Measurements from ENCODE around the gene TOX2. TPM values are rescaled to one million over a fixed set of nuclear protein-coding genes. Genes with fewer than 3 reads are reported as not detected.

The TOX2 gene
- total RNA-seq, 4 donors from 2014 or later: 0.40 to 3.0 (median 1.6) TPM

- no peak for TF ChIP-seq EP300 (IDR thresholded peaks at IDR 0.05)
- Histone ChIP-seq H3K4me1 (no peaks in the 10 kb centered on the region), H3K27me3 (peaks cover 26% of the 10 kb centered on the region), H3K27ac (no peak overlapping the region), H3K9me3 (no peaks in the 10 kb centered on the region), H3K36me3 (no peaks in the 10 kb centered on the region), H3K4me3 (no peak overlapping the region)
- WGBS: 73% methylated on average over 10 of the region's 10 CpGs
- DNase-seq (ENCODE audit: low spot score in 2 of 2): no peak
Measured at GRCh38 chr20:44011251-44011940, 96.7 kb downstream of the TOX2 start.

- H3K4me1 ChIP-seq: no peaks in the 10 kb centered on the region
- no peak overlapping the region for H3K27ac ChIP-seq
- H3K36me3 ChIP-seq: no peaks in the 10 kb centered on the region
- H3K27me3 ChIP-seq: peaks cover 37% of the 10 kb centered on the region
- no peaks in the 10 kb centered on the region for H3K9me3 ChIP-seq
- 89% methylated on average over 4 of the region's 4 CpGs for WGBS
- peak in 1 of 2 donors; percentile 34 for DNase-seq (ENCODE audit: low spot score in 2 of 2)
- H3K4me3 ChIP-seq: no peak overlapping the region
- TF ChIP-seq POLR2AphosphoS5 (IDR thresholded peaks at IDR 0.05): no peak
- TF ChIP-seq POLR2A (IDR thresholded peaks at IDR 0.05): no peak
- no peak for TF ChIP-seq EP300 (IDR thresholded peaks at IDR 0.05)
- no peak for TF ChIP-seq CTCF (IDR thresholded peaks at IDR 0.05)
Measured at GRCh38 chr20:44012466-44013226, 98.0 kb downstream of the TOX2 start.

- 33% methylated on average over 15 of the region's 17 CpGs for WGBS
- H3K27ac ChIP-seq: no peak overlapping the region
- no peaks in the 10 kb centered on the region for H3K4me1 ChIP-seq
- TF ChIP-seq POLR2AphosphoS5 (IDR thresholded peaks at IDR 0.05) (no peak), CTCF (IDR thresholded peaks at IDR 0.05) (no peak), POLR2A (IDR thresholded peaks at IDR 0.05) (no peak), EP300 (IDR thresholded peaks at IDR 0.05) (no peak)
- peak in 1 of 2 donors; percentile 74 for DNase-seq (ENCODE audit: low spot score in 2 of 2)
- peaks cover 52% of the 10 kb centered on the region for H3K27me3 ChIP-seq
- no peaks in the 10 kb centered on the region for H3K9me3 ChIP-seq
- no peaks in the 10 kb centered on the region for H3K36me3 ChIP-seq
- H3K4me3 ChIP-seq: no peak overlapping the region
Measured at GRCh38 chr20:44014807-44015732, 100.4 kb downstream of the TOX2 start.

GRCh38 chr20:44015733-44016103 lies 101.1 kb downstream of the TOX2 start:
- Histone ChIP-seq H3K36me3 (no peaks in the 10 kb centered on the region), H3K27me3 (peaks cover 57% of the 10 kb centered on the region), H3K4me1 (no peaks in the 10 kb centered on the region), H3K9me3 (no peaks in the 10 kb centered on the region), H3K27ac (no peak overlapping the region), H3K4me3 (no peak overlapping the region)
- WGBS: 60% methylated on average over 9 of the region's 9 CpGs
- no peak for DNase-seq (ENCODE audit: low spot score in 2 of 2)
- TF ChIP-seq POLR2AphosphoS5 (IDR thresholded peaks at IDR 0.05) (no peak), EP300 (IDR thresholded peaks at IDR 0.05) (no peak), POLR2A (IDR thresholded peaks at IDR 0.05) (no peak), CTCF (IDR thresholded peaks at IDR 0.05) (no peak)

GRCh38 chr20:44016525-44016924 lies 101.9 kb downstream of the TOX2 start:
- Histone ChIP-seq H3K36me3 (no peaks in the 10 kb centered on the region), H3K27ac (no peak overlapping the region), H3K4me3 (no peak overlapping the region), H3K27me3 (peaks cover 53% of the 10 kb centered on the region), H3K9me3 (no peaks in the 10 kb centered on the region), H3K4me1 (no peaks in the 10 kb centered on the region)
- WGBS: 74% methylated on average over 6 of the region's 6 CpGs
- TF ChIP-seq POLR2AphosphoS5 (IDR thresholded peaks at IDR 0.05) (no peak), POLR2A (IDR thresholded peaks at IDR 0.05) (no peak), CTCF (IDR thresholded peaks at IDR 0.05) (no peak), EP300 (IDR thresholded peaks at IDR 0.05) (no peak)
- no peak for DNase-seq (ENCODE audit: low spot score in 2 of 2)
